Measurements from ENCODE around the gene FCHSD2. TPM values are rescaled to one million over a fixed set of nuclear protein-coding genes. Genes with fewer than 3 reads are reported as not detected.
"Not testable (repeated sequence)": the region's sequence is repeated elsewhere in the genome, so short reads cannot be mapped to it uniquely, and the experiment has no call there.

Gene FCHSD2
- polyA plus RNA-seq, 5 donors: 37.4 to 51.9 (median 48.5) TPM

DNA sequence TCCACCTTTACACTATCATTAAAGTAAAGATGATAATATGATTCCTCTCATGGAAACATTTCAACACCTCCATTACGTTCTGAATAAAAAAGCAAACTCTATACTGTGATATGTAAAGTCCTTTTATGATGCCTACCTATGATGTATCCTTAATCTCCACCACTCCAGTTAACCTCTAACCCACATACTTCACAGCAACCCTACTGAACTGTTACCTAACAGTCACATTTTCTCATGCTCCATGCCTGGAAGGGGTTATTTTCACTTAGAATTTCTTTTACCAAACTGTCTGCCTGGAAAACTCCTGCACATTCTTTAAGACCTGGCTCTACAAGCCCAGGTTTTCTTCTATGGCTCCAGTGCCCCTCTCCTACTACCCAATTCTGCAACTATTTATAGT lies 129.1 kb downstream of the FCHSD2 start:
- DNase-seq: no peak

DNA sequence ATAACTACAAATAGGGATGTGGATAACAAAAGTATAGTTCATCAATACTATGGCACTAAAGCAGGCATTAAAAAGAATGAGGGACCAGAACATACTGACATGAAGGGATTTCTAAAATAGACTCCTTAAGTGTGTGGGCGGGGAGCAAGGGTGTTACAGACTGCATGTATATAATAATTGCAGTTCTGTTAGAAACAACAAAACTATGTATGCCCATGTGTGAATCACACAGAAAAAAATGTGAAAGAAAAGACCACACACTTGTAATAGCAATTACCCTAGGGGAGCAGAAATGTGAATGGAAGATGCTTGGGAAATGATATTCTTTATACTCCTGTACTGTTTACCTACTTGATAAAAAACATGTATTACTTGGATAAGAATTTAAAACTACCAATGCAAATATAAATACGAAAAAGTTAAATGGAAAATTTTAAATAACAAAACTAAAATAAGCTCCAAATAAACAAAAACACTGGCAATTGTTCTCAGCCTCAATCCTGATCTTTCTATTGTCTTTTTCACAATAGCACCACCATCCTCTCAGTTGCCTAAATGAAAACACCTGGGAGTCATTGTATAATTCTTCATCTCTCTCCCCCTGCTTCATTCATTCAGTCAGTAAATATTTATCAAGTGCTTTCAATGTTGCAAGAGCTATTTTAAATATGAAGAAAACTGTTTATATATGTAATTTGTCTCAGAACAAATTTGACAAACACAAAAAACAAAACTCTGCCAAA lies 129.8 kb downstream of the FCHSD2 start:
- DNase-seq: no peak

DNA sequence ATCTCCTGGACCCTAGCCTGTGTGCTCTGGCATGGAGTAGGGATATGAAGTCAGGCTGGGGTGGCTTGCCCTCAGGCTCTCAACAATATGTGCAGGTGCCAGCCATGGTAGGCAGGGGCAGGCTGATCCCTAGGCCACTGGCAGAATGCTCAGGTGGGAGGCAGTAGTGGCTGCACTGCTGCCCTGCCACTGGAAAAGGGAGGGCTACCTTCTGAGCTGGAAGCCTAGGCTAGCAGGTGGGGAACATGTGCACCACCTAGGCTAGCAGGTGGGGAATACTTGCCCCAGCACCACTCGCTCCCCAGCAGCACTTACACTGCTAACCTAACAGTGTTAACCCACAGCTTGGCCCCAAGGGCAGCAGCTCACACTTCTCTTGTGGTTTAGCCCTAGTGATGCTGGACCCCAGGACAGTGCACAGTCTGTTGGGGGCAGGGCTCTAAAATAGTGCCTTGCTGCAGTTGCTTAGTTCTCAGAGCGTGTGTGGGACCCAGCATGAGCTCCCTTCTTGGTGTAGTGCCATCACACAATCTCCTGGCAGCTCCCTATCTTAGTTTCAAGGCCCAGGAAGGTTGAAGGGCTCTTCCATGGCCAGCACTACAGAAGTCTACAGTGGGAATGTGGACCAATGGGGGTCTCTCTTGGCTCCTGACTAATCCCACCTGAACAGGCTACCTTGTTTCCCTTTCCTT lies 130.8 kb downstream of the FCHSD2 start:
- no peak for DNase-seq

DNA sequence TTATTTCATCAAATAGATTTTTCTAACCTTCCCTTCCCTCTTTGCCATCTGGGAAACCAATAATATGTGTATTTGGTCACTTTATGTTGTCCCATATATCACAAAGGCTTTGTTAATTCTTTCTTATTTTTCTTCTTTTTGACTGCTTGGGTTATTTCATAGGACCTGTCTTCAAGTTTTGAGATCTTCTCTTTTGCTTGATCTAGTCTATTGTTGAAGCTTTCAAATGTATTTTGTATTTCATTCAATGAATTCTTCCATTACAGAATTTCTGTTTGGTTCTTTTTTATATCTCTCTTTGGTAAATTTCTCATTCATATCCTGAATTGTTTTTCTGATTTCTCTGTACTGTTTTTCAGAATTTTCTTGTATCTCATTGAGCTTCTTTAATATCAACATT lies 132.1 kb downstream of the FCHSD2 start:
- no peak for DNase-seq

DNA sequence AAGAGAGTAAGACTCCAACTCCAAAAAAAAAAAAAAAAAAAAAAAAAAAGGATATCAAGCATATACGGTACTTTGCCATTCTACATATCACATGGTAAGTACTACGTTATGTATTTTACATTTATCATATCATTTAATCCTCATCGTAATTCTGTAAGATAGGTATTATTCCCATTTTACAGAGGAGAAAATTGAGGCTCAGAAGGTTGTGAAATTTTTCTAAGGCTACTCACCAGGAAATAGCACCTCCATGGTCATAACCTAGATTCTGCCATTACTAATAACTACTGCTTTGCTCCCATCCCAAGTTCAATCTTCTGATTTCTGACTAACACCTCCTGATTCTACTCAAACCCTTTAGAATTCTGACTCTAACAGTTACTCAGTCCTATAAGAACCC lies 138.0 kb downstream of the FCHSD2 start:
- no peak for DNase-seq

DNA sequence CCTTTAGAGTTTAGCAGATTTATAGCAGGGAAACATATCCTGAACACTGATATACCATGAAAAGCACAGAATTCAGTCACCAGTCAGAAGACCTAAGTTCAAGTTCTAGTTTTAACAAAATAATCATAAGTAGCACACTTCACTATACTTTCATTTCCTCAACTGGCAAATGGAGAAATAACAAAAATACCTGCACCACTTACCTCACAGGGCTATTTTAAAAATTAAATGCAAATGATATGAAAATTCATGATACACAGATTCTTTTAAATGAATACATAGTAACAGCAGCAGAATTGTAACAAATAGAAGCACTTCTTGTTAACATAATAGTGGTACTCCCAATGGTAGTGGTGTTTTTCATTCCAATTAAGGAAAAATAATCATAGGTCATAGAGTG lies 139.0 kb downstream of the FCHSD2 start:
- DNase-seq: no peak

DNA sequence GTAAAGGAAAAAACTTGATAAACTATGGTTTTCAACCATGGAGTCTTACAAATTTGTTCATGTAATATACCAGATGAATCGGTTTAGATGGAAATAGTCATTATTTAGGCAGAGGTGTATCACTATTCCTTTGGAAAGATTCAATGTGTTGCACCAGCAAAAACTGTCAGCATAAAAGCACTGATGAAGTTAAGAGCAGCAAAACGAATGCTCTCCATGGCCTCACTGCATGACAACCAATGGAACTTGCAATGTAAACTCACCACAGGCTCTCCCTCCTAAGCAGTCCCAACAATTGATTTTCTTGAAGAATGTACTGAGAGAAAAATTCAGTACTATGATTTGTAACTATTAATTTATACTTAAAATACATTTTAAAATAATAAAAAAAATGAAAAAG lies 139.9 kb downstream of the FCHSD2 start:
- no peak for DNase-seq

DNA sequence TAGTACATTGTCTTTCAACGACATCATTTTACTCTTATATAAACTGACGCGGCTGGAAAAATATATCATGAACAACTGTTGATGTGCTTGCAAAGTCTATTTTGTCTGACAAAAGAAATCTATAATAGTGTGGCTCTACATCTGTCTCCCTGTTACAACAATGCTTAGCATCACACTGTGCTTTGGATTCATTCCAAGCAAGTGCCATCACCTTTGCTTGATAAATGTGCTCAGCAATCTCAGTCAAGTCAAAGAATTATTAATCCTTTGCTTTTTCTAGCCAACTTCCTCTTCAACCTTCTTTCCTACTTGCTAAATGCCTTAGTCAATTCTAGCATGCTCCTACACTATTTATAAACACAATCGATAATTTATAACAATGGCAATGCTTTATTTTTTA lies 140.5 kb downstream of the FCHSD2 start:
- DNase-seq: no peak

DNA sequence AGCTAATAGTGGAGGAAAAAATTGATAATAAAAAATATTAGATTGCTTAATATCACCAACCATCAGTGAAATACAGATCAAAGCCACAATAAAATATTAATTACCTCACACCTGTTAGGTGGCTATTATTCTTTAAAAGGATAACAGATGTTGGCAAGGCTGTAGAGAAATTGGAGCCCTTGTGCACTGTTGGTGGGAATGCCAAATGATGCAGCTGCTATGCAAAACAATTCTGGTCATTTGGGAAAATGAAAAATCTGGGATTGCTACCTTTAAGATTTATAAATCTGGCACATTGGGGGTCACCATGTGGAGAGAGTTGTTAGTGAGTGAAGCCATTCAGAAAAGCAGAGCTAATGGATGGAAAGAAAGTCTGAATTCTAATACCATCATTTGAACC lies 143.4 kb downstream of the FCHSD2 start:
- no peak for DNase-seq

DNA sequence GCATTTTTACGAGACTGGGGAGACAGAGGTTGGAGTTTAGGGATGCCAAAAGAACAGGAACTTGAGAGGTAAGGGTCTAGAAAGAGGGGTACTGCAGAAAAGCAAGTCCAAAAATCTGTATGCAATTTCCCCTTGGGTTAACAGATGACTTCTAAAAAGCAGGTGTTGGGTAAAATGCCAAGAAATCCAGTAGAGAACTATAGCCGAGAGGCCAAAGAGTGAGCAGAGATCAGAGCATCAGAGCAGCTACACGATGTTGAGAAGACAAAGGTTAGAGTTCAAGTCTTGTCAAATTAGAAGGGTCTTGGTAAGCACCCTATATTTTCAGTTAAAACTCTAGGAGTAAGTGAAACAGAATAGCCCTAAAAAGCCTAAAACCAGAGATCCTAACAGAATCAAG lies 145.2 kb downstream of the FCHSD2 start:
- no peak for DNase-seq

DNA sequence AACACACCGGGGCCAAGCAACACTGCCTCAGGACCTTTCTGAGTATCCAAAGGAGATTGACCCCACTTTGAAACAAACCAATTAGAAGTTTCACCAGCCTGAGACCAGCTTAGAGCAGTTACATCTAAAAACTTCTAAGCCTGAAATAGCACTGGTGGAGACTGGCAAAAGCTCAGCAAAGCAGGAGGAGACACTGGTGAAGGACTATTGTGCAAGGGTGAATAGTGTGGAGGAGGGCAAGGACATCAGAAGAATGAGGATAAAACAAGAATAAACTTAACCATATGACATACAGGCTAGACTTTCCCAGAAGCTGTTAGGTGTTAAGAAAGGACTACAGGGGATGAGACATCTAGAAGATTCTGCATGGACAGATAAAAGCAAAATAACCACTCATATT lies 152.4 kb downstream of the FCHSD2 start:
- no peak for DNase-seq

DNA sequence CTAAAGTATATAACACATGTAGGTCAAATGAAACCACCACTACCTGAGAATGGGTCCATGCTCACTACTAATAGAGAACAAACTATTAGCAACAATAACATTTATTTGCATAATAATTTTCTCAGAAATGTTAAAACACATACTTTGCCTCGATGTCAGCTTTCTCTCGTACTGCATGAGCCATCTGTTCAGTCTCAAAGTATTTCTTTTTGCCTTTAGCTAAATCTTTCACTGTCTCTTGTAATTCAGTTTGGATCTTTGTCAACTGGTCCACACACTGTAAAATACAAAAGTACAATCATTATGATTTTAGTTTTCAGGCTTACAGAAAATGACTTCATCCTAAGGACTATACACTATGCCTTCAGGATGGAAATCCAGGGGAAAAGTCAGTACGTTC lies 153.3 kb downstream of the FCHSD2 start:
- DNase-seq: no peak

DNA sequence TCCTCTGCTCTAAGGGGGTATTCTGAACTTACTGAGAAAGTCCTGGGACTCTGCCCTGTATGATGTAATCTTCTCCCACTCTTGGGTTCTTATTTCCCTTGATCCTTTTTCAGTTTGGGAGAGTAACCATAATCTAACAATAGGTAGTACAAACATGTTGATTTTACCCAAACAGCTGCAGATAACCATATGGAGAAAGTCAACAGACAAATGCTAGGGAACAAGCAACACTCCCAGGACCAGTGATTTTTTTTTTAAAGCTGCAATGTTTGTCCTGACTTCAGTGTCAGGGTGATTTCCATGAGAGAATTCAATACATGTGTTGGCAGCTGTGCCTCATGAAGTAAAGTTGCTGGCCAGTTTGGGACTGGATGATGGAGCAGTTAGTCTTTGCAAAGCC lies 156.5 kb downstream of the FCHSD2 start:
- DNase-seq: peak; percentile 12 to 17

DNA sequence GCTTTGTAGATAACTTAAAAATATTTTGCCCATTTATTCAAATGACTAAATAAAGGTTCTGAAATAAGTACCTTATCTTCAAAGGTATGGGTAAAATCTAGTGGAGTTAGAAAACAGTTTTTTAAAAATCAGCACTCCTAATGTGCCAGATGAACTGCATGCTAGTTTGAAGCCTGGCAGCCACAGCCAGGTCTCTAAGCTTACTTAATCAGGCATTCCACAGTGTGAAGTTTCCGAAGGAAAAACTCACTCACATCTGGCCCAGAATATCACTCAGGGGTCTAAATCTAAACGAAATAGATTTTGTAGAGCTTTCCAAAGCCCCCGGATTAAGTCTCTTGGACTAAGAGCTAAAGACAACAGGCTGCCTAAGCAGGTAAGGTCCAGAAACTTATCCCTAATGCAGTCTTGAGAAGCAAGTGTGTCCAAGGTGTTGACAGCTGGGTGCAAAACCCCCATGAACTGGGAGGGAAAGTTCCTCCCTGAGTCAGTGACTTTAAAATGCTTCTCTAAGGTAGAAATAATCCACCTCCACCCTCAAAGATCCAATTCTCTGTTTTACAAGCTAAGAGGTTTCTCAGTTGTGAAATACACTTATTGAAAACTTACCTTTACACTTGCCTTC lies 157.6 kb downstream of the FCHSD2 start:
- DNase-seq: no peak

DNA sequence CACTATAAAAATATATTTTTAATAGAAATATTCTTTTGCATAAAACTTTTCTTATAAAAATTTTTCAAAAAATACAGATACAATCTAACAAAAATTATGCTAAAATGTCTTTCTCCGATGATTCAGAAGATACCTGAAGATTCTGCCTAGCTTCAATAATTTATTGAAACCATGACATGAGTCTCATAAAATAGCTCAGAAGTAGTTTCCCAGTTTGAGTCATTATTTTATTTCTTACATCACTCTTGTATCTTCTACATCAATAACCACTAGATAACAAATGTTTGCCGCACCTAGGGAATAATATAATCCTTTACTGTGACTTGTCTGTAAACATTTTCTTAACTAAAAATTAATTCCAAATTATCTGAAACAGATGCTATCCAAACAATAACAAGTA lies 158.6 kb downstream of the FCHSD2 start:
- no peak for DNase-seq

DNA sequence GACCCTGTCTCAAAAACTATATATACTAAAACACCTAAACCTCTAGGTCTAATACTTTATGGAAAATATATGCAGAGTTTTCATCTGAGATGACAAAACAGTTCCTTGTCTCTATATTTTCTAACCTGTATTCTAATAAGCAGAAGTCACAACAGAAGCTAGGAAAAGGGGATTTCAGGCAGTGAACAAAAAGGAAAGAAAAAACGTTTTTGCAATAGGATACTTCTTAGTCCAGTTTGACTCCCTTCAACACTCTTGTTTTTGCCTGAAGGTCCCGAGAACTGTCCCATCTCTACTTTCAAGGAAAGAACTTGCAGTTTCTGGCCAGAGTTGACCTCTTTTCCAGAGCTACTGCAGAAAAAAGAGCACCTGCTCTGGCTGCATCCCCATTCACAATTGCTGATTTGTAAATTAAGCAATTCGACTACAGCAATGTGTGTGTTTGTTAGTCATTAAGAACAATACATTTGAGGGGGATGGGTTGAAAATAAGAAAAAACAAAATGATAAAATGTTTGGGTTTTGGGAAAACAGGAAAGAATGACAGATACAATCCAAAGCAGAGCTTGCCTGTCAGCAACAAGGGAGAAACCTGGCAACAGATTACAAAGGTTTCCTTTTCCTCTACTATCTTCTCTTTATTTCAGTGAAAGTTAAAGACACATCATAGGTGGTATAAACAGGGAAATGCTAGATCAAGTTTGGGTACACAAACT lies 160.0 kb downstream of the FCHSD2 start:
- DNase-seq: no peak

DNA sequence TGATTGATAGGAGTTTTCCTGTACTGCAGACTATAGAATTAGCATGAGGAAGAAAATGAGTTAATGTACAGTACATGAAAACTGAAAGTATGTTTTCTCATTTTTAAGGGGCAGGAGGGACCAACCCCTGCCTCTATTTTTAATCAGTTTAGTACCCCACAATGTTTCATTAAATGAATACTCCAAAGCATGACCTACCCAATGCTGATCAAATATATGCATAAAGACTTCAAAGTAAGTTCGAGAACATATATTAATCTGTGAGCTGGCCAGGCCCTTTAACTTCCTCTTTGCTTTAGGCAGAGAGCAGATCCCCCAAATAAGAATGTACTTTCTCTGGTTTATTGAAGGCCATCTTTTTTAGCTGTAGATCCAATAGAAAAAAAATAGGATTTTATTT lies 161.0 kb downstream of the FCHSD2 start:
- no peak for DNase-seq

DNA sequence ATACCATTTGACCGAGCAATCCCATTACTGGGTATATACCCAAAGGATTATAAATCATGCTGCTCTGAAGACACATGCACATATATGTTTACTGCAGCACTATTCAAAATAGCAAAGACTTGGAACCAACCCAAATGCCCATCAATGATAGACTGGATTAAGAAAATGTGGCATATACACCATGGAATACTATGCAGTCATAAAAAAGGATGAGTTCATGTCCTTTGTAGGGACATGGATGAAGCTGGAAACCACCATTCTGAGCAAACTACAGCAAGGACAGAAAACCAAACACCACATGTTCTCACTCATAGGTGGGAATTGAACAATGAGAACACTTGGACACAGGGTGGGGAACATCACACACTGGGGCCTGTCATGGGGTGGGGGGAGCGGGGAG lies 164.3 kb downstream of the FCHSD2 start:
- DNase-seq: not testable (repeated sequence)

DNA sequence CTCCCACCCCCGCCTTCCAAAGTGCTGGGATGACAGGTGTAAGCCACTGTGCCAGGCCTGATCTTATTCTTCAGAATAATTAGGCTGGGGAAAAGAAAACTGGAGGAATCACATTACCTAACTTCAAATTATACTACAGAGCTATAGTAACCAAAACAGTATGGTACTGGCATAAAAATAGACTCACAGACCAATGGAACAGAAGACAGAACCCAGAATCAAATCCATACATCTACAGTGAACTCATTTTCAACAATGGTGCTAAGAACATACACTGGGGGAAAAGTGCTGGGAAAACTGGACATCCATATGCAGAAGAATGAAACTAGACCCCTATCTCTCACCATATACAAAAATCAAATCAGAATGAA lies 165.6 kb downstream of the FCHSD2 start:
- DNase-seq: not testable (repeated sequence)

DNA sequence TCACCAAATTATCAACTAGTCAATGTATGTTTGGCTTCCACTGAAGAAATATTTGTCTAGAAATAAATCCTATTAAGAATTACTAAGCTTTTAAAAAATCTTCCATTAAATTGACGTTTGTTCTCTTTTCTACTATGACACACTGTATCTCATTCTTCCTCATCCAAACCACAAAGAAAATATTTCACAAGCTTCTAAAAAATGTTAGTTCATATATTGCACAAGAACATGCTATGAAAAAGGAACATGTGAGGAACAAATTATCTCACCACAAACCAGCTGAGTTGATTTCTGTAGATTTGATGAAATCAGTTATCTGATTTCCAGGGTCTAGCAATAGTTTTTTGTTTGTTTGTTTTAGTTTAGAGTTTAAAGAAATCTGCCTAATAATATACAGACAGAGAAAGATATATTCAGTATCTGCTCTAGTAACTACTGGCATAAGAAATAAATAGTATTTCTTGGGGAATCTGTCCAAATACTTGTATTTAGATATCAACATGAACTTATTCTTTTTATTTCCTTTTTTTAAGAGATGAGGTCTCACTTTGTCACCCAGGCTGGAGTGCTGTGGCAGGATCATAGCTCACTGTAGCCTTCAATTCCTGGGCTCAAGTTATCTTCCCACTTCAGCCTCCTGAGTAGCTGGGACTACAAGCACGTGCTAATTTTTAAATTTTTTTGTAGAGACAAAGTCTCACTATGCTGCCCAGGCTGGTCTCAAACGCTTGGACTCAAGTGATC lies 166.2 kb downstream of the FCHSD2 start:
- no peak for DNase-seq

DNA sequence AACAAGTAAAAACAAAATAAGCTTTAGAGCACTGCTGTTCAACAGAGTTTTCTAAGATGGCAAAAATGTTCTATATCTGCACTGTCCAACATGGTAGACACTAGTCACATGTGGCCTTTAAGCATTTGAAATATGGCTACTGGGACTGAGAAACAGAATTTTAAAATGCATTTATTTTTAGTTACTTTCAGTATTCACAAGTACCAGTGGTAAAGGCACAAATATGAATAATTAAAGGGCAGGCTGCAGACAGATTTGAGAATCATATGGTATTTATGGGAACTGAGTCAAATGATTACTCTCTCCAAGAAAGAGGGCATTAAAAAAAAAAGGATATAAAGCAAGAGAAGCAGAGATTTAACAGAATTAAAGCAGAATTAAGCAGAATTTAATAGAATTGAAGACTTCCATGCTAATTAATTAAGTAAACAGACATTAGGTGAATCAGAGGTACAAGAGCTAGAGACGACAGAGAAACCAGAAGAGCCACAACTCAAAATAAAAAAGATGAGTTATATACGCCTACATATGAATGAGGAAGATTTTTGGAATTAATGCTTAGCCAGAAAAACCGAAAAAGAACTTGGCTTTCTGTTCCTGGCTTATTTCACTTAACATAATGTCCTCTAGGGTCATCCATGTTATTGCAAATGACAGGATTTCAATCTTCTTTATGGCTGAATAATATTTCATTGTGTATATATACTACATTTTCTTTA lies 167.5 kb downstream of the FCHSD2 start:
- no peak for DNase-seq

Data from right lung (tissue), 5 donors.